ENCODE results near the gene IQCF5.
"Not testable (repeated sequence)": the region's sequence is repeated elsewhere in the genome, so short reads cannot be mapped to it uniquely, and the experiment has no call there.

IQCF5 gene
- long read RNA-seq, donor 1 = 0 reads
- long read RNA-seq, donor 2 = 0 reads
- long read RNA-seq, donor 3 = 0 reads
- long read RNA-seq, donor 4 = 0 reads
- long read RNA-seq, donor 5 = 0 reads
- long read RNA-seq, donor 6 = 0 reads
- long read RNA-seq, donor 7 = 0 reads
- long read RNA-seq, donor 8 = 0 reads

DNA sequence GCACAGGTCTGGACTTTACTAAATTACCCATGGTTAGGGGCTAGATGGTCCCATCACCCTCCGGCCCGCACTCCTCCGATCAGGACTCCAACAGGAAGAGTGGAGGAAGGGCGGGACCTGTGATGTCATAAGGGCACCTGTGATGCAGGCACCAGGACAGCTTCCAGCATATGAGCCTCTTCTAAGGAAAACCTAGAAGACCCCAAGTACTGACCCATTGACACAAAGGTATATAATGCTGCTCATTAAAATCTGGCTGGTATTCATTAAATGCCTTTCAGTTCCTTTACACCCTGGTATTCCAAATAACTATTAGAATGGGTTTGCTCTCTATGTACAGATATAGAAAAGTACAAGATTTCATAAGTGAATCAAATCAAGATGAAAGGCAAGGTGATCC is at the start of gene IQCF5:
TSS of gene IQCF5 (minus strand) at position 101 of the 400 bp plus-strand sequence. CDS start at position 31, 70 bp downstream.
- no peak for DNase-seq

DNA sequence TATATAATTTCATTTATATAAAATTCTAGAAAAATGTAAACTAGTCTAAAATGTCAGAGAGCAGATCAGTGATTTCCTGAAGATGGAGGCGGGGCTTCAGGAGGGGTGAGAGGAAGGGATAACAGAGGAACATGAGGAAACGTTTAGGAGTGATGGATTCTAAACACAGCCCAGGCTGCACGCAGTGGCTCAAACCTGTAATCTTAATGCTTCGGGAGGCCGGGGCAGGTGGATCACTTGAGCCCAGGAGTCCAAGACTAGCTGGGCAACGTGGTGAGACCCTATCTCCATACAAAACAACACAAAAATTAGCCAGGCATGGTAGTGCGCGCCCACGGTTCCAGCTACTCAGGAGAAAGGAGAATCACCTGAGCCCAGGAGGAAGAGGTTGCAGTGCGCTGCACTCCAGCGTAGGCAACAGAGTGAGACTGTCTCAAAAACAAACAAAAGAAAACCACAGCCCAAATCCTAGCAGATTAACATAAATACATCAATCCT is 45.7 kb upstream of the IQCF5 start:
- no peak for DNase-seq

DNA sequence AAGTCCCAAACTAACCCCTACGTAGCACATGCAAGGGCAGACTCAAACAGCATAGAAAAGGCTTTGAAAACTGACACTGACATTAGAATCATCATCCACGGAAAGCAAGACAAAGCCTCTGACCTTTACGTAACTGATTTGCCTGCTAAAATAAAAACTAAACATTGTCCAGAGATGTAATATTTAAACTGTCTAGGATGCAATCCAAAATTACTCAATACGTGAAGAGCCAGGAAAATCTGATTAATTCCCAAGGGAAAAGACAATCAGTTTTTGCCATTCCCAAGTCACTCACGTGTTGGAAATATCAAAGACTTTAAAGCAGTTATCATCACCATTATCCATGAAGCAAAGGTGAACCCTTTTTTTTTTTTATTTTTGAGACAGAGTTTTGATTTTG is 41.0 kb upstream of the IQCF5 start:
- no peak for DNase-seq

DNA sequence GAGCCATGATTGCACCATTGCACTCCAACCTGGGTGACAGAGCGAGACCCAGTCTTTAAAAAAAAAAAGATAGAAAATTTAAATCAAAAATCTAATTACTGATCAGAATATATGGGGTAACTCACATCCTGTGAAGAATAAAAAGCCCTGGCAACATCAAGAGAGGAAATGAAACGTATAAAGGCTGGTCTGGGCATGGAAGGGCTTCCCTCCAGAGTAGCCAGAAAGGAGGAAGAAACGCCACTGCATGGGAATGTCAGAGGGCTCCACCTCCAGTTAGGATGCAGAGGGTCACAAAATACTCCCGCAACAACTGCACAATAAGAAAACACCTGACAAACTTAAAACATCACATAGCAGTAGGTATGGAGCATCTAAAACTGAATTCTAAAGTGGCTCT is 32.6 kb upstream of the IQCF5 start:
- DNase-seq = no peak

DNA sequence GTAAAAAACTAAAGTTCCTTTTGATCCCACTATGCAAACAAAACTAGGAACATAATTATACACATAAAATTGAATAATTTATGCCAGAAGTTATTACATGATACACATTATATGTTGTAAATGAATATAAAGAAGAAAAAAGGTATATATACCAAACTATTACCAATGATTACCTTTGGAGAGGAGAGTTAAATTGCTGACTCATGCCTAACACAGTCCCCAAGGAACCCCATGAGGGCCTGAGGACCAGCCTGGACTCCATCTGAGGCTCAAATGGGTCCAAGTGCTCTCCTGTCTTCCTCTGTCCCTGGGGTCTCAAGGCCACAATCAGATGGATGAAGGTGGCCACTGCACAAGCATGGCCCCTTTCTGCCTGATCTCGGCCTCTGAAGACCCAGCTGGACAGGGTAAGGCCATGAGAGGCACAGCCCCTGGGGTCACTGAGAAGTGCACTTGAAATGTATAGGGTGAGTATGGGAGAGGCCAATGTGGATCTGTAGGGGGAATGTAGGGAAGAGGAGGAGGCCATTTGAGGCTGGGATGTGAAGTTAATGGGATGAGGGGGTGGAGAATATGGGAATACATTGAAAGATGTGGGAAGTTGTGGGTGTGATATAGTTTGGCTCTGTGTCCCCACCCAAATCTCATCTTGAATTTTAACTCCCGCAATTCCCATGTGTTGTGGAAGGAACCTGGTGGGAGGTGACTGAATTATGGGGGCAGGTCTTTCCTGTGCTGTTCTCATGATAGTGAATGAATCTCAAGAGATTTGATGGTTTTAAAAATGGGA is 28.8 kb upstream of the IQCF5 start:
- no peak for DNase-seq

GRCh38 chr3:51902361-51902760 is 27.0 kb upstream of the IQCF5 start:
- DNase-seq = not testable (repeated sequence)

DNA sequence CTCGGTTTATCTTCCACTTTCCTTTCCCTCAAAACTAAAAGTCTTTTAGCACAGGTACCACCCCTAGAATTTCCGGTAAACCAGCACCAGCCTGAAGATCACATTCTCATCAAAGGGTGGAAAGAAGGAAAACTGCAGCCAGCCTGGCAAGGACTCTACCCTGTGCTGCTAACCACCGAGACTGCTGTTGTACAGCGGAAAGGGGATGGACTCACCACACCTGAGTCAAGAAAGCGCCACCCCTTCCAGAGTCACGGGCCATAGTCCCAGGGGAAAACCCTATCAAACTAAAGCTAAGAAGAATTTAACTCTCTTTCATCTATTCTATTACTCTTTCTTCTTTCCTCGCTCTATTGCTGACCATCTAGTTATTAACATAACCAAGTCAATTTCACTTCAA is 24.6 kb upstream of the IQCF5 start:
- DNase-seq = not testable (repeated sequence)

- no peak for DNase-seq
These were observed 22.0 kb upstream of the IQCF5 start for GRCh38 chr3:51897391-51897790.

DNA sequence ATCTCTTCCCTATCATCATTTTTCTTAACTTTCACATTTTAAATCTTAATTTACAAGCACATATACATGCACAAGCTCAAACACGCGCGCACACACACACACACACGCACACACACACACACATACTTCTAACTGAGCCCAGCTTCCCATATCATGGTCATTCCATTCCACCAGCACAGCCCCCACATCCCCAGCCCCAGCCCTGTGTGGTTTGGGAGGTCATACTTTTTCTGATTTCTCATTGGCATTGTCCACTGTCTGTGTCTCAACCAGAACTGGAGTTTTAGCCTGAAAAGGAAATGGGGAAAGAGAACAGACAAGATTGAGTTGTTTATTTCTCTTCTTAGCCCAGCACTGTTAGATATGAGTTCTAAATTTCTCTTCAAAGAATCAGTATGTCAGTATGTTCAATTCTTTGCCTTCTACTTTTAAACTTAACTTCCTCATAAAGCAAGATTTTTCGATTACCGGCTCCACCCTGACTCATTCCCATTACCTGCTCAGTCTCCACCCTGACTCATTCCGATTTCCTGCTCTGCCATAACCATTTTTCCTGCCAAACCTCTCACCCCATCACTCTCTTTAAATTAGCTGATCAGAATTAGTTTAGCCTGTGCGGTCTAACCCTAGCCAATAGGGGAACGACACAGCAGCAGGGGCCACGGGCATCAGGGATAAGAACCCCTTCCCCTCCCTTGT is 21.4 kb upstream of the IQCF5 start:
- no peak for DNase-seq

- DNase-seq = no peak
These were observed 19.5 kb upstream of the IQCF5 start for GRCh38 chr3:51894939-51895338.

DNA sequence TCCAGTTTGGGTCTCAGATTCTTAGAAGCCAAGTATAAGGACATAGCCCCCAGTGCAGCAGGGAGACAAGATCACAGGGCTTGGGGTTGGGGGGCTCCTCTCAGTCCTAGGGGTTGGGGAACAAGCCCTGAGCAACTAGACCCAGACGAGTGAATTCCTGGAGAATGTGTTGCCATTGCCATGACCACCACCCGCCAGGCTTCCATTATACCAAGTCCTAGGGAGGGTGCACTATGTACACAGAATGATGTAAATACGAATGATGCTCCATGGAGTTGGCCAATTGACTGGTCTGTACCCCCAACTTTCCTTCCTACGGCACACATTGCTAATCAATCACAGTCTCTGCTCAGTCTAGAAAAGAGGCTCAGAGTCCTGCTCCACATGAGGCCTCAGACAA is 19.0 kb upstream of the IQCF5 start:
- no peak for DNase-seq

DNA sequence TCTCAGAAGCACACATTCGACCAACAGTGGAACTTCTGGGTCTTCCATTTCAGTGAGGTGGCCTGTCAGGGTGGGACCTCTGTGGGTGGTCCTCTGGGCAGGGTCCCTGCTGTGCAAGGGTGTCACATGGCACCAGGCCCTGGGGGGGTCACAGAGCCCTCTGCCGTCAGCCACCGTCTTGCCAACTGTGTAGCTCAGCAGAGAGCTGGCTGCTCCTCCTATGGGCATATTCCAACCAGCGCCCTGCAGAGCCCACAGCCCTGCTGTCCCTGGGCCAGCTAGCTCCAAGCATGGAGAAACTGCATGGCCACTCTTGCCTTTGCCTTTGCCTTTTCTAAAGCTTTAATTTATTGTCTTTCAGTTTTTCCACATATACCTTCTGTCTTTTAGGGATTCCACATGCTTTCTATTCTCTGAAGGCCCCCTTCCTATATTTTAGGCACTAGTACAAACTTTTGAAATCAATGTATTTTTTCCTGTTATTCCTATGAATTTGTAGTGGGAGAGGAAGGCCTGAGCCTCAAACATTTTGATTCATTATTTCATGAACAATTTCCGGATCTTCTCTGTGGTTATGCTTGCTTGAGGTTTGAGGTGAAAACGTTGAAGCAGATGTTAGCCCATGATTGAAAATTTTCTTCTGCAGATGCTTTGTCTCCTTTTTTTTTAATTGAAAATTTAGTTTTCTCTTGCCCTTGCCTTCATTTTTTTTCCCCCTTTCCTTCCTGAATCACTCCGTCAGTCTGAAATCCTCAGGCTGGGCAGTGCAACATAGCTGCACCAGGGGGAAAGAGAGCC is 16.0 kb upstream of the IQCF5 start:
- no peak for DNase-seq

DNA sequence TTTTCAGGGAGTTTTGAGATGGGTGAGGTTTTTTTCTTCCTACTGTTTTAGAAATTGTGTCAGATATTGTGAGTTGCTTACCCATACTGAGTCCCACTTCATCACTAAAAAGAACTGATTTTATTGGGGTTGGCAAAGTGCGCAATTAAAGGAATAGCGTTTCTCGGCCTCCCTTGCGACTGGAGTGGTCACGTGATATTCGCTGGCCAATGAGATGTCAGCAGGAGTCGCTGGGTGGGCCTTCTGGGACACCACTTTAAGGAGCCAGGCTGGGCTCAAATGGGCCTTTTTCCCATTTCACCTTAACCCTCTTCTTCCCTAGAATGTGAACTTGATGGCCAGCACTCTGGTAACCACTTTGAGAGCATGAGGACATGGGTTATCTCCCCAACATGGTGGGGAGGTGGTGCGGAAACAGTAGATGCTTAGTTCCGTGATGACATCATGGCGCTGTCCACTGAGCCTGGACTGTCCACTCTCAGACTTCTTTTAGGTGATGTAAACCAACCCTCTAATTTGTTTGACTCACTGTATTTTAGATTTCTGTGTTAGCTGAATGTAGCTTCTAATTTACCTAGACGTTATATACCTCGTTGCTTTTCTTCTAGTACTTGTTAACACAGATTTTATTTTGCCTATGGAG is 13.2 kb upstream of the IQCF5 start:
- DNase-seq = no peak

GRCh38 chr3:51887620-51888019 is 12.2 kb upstream of the IQCF5 start:
- no peak for DNase-seq

DNA sequence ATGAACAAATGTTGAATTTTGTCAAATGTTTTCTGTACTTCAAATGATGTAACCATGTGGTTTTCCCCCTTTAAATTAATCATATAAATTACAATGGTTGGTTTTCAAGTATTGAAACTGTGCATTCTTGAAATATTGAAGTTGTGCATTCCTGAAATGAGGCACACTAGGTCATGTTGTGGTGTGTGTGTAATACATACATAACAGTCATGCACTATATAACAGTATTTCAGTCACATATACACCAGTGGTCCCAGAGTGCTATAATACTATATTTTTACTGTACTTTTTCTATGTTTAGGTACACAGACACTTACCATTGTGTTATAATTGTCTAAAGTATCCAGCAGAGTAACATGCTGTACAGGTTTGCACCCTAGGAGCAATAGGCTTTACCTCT is 11.0 kb upstream of the IQCF5 start:
- no peak for DNase-seq

- DNase-seq = no peak
These were observed 4.5 kb upstream of the IQCF5 start for GRCh38 chr3:51879937-51880336.

DNA sequence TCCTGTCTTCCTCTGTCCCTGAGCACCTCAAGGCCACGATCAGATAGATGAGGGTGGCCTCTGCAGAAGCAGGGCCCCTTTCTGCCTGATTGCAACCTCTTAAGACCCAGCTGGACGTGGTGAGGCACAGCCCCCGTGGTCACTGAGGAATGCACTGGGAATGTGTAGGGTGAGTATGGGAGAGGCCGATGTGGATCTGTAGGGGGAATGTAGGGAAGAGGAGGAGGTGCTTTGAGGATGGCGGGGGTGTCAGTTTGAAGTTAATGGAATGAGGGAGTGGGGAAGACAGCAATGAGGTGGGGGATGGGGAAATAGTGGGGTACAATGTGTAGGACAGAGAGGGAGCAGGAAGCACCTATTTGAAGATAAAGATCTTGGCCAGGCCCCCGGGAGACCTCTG is 785 bp upstream of the IQCF5 start:
- no peak for DNase-seq

- DNase-seq = no peak
These were observed 512 bp downstream of the IQCF5 start for GRCh38 chr3:51874889-51875288.

DNA sequence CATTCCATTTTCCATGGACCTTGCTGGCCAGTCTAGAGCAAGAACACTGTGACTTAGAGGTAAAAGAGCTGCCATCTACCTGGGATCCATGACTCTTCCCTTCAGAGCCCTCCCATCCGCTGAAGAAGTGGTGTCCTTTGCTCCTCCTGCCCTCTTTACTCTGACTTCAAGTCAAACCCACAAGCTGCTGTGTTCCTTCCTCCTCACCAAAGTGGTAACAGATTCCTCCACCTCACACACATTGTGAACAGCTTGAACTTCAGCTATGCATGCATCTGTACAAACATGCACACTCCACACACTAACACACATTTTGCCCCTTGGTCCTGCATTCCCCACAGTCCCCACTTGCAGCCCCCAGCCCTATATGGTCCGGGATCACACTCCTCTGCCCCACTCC is 990 bp downstream of the IQCF5 start:
- DNase-seq = no peak

DNA sequence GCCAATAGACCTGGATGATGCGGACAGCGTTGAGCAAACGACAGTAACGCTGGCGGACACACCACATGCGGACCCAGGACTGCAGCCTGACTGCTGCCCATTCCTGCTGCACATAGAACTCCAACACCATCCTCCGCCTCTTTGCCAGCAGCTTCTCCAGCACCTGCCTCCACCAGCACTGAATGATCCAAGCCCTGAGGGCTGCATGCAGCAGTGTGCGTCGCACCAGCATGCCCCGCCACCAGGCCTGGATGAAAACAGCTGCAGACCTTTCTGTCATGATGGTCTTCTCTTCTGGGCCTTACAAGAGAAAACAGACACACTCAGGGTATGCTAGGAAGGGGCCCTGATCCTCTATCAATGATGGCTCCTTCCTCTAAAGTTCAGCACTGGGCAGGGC is 1.5 kb downstream of the IQCF5 start:
- DNase-seq = no peak

DNA sequence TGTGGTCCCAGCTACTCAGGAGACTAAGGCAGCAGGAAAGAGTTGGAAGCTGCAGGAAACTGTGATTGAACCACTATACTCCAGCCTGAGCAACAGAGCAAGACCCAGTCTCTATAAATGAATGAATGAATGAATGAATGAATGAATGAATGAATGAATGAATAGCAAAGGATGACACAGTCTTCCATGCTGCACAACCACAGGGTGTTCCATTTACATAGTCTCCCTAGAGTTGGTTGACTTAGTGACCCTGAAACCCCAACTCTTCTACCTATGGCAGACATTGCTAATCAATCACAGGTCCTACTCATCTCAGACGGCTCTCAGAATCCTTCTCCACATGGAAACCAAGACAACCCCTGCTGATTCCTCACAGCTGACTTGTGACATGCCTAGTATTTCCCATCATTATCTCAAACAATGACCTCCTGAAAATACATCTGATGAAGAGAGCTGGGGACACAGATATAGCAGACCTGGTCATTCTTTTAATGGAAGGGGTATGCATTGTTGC is 2.1 kb downstream of the IQCF5 start:
- no peak for DNase-seq

GRCh38 chr3:51869304-51869703 is 6.1 kb downstream of the IQCF5 start:
- no peak for DNase-seq
